GM12891 (cell line): Measurements from ENCODE around the gene SLC11A2.

ENCODE experiments used
- POLR2A ChIP-seq: IDR thresholded peaks from 2 replicates; pipeline ENCODE4 v1.6.1; 2011; ENCODE audit warnings: low read depth, low read length, control low read depth
- POLR2AphosphoS5 ChIP-seq: IDR thresholded peaks from 2 replicates; pipeline ENCODE4 v1.6.1; 2011; ENCODE audit warnings: low read depth, low read length, control low read depth
- SPI1 ChIP-seq: IDR thresholded peaks from 2 replicates; pipeline ENCODE4 v1.6.1; 2011; ENCODE audit warnings: low read depth, low read length, control low read depth
- TAF1 ChIP-seq: IDR thresholded peaks from 2 replicates; pipeline ENCODE4 v1.6.1; 2011; ENCODE audit warnings: low read depth, low read length, control low read depth

DNA sequence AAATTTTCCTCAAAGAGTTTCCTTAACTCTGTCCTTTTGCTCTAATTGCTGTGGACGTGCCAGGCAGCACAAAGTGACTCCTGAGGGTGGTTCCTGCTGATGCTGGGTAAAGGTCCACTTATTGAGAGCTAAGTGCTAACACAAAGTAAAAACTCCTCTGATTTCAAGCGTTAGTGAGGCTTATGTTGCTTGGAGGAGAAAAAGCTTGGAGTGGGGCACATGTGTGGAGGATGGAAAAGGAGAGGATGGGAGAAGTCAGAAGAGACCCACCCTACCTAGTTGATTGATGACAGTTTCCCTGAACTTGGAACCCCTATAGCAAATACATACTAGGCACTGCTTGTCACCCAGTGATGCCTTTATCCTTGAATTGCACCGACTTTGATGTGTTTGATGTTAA, 10.1 kb upstream of the SLC11A2 start:
- no peak for TF ChIP-seq POLR2A
- no peak for TF ChIP-seq POLR2AphosphoS5
- no peak for TF ChIP-seq TAF1
- TF ChIP-seq SPI1: no peak
